Upper lobe of left lung (tissue), 6 donors: ENCODE data around the gene ZDHHC1. TPM values are rescaled to one million over a fixed set of nuclear protein-coding genes. Genes with fewer than 3 reads are reported as not detected.

Experiments
- ATAC-seq, 2 donors: fragments of 200-7000 bp; cut with Tn5 transposase; one replicate each; pipeline ENCODE4 v1.9.1; 2022; ENCODE audit warnings: mild to moderate bottlenecking in 2 of 2, moderate library complexity in 2 of 2; ENCODE audit not compliant: low FRiP score in 2 of 2
- DNase-seq, 2 donors: peaks; one replicate each; pipeline ENCODE4 v3.0.0-alpha.2; 2019 to 2020
- H3K27ac ChIP-seq, 4 donors: fragments of 200-600 bp; sonication (generic); one replicate each; pipeline ENCODE4 v1.5.1; 2016 to 2019
- H3K27me3 ChIP-seq, 4 donors: fragments of 200-600 bp; sonication (generic); one replicate each; pipeline ENCODE4 v1.5.1; 2017 to 2019
- H3K36me3 ChIP-seq, 4 donors: fragments of 200-600 bp; sonication (generic); one replicate each; pipeline ENCODE4 v1.5.1; 2016 to 2019
- H3K4me1 ChIP-seq, 4 donors: fragments of 200-600 bp; sonication (generic); one replicate each; pipeline ENCODE4 v1.5.1; 2018 to 2019
- H3K4me3 ChIP-seq, 4 donors: fragments of 200-600 bp; sonication (generic); one replicate each; pipeline ENCODE4 v1.5.1; 2017 to 2019; ENCODE audit warnings: mild to moderate bottlenecking in 2 of 4, moderate library complexity in 1 of 4
- H3K9me3 ChIP-seq, 4 donors: fragments of 200-600 bp; sonication (generic); one replicate each; pipeline ENCODE4 v1.5.1; 2018 to 2019
- CTCF ChIP-seq, 6 experiments: fragments of 450-650 bp in 4 of 6; fragments of 200-600 bp in 2 of 6; sonication (generic) in 2 of 6; IDR thresholded peaks; one replicate each; pipeline ENCODE4 v1.5.1; 2016 to 2019; ENCODE audit warnings: antibody characterized with exemption in 6 of 6
- EP300 ChIP-seq, 4 donors: sonication (generic); formaldehyde crosslinking; IDR thresholded peaks; one replicate each; pipeline ENCODE4 v1.5.1; 2017; ENCODE audit warnings: antibody characterized with exemption in 4 of 4, control low read depth in 2 of 4
- POLR2A ChIP-seq, 4 donors: fragments of 450-650 bp; IDR thresholded peaks; one replicate each; pipeline ENCODE4 v1.5.1; 2016 to 2017; ENCODE audit warnings: antibody characterized with exemption in 4 of 4, mild to moderate bottlenecking in 2 of 4
- POLR2AphosphoS5 ChIP-seq, 2 donors: sonication (generic); formaldehyde crosslinking; IDR thresholded peaks; one replicate each; pipeline ENCODE4 v1.5.1; 2017; ENCODE audit warnings: antibody characterized with exemption in 2 of 2
- WGBS, 2 donors: methylation state at CpG; one replicate each; pipeline ENCODE4 v1.1.5; 2017 to 2018; 5-methylcytosine and 5-hydroxymethylcytosine counted together
- total RNA-seq, 6 donors: library from RNA; depleted of rRNA in 4 of 6; stranded (reverse); fragments of >200 nt in 4 of 6; gene quantifications; one replicate each; pipeline versions ENCODE4 v1.1.0 to v1.2.1, GENCODE V29; 2016 to 2021
- donor health status: DM: no; HTN: no; CAD: no; lungs with moderate emphysema.
- donor health status: DM: no; HTN: yes; CAD: no; lungs with severe emphysema.

The ZDHHC1 gene
- total RNA-seq, 6 donors from 2014 or later: 14.7 to 49.2 (median 21.4) TPM

DNA sequence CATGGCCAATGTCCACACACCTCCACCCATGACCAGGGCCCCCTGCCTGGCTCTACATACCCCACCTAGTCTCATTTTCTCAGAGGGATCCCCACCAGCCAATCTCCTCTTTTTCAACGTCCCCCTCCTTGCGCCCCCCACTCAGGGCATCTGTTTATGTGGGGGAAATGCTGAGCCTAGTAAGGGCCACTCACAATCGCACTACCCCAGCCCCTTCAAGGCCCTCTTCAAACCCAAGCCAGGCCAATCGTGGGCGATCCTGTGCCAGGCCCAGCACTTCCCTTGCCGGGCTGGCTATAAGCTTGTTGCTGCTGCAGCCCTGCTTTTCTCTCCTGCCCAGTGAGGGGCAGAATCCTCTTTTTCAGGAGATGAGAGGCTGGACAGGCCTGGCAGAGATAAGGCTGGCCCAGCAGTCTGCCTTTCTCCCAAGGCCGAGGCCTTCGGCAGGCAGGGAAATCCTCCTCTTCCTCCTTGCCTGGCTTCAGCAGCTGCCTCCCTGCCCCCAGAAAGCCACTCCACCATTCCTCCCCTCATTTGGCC lies 30.8 kb upstream of the ZDHHC1 start:
- ATAC-seq: no peak
- H3K27me3 ChIP-seq: no peaks in the 10 kb centered on the region
- H3K4me1 ChIP-seq: peaks cover 54 to 88% (median 75%) of the 10 kb centered on the region in 4 donors
- peak overlapping the region; percentile 18 to 61 (median 42) for H3K27ac ChIP-seq
- no peak for TF ChIP-seq EP300 (IDR thresholded peaks at IDR 0.05)
- no peak for TF ChIP-seq CTCF (IDR thresholded peaks at IDR 0.05)
- no peak for TF ChIP-seq POLR2AphosphoS5 (IDR thresholded peaks at IDR 0.05)
- TF ChIP-seq POLR2A (IDR thresholded peaks at IDR 0.05): no peak
- H3K9me3 ChIP-seq: no peaks in the 10 kb centered on the region
- H3K4me3 ChIP-seq: no peak overlapping the region
- DNase-seq: peak in 1 of 2 donors; percentile 42
- WGBS, 2 donors: 89 to 93% methylated on average over 7 of the region's 8 CpGs
- H3K36me3 ChIP-seq: peaks cover 0 to 73% (median 47%) of the 10 kb centered on the region in 4 donors

DNA sequence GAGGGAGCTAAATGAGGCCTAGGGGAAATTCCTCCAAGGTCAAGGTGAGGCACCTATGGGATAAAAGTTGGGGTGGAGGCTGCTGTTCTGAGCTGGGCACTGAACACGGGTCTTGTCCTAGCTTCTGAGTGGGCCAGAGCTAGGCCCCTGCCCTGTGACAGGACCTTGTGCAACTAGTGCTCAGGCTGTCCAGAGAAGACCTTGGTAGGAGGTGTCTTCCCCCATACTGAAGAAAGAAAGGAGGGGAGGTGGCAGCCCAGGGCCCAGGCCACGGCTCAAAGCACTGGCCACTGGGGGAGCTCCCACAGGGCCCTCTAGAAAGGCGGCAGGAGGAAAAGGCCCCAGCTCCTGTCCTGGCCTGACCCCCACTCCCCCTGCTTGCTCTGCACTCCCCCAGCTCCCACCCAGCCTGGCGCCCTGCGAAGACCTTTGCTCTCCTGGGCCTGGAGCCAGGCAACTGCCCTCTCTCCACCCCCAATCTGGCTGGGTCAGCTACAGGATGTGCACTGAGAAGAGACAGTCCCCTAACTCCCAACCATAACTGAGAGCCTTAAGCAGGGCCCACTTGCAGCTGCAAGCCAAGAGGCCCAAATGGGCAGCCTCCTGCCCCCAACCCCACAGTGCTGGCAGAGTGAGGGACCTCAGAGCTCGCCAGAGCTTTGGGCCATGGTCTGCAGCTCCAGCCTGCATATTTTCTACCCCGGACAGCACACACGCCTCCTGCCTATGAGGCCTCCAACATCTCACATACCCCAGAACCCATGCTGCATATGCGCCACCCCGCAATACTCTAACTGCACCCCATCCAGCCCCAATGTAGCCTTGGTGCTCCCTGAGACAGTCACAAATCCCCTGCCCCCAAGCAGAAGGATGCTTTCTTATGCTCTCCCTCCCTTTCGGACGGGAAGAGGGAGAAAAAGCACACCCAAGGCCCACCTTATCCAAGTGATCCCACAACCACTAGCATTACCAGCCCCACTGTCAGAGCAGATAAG lies 29.9 kb upstream of the ZDHHC1 start:
- no peak for ATAC-seq

DNA sequence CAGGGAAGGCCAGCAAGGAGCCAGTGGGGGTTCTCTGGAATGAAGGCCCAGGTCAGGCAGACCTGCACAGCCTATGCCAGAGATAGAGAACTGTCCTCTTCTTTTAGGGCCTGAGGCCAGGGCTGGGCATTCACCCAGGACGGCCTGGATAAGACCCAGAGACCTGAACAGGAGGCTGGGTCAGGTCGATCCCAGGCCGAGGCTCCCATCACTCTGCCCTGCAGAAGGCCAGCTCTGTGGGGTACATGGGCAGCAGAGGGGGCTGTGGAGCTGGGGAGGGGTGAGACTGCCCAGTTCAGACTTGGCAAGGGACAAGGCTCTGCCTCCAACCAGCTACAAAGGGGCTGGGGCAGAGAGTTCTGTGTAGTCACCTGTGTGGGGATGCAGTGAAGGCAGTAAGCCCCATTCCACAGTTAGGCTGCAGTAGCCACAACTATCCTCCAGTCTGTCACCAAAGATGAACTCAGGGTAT lies 29.2 kb upstream of the ZDHHC1 start:
- Histone ChIP-seq H3K27ac (peak overlapping the region in 2 of 4 donors; percentile 23 to 61), H3K27me3 (no peaks in the 10 kb centered on the region), H3K4me1 (peaks cover 49 to 89% (median 73%) of the 10 kb centered on the region in 4 donors), H3K36me3 (peaks cover 0 to 67% (median 43%) of the 10 kb centered on the region in 4 donors), H3K9me3 (no peaks in the 10 kb centered on the region), H3K4me3 (no peak overlapping the region)
- no peak for DNase-seq
- ATAC-seq: no peak
- TF ChIP-seq POLR2AphosphoS5 (IDR thresholded peaks at IDR 0.05) (no peak), EP300 (IDR thresholded peaks at IDR 0.05) (no peak), CTCF (IDR thresholded peaks at IDR 0.05) (no peak), POLR2A (IDR thresholded peaks at IDR 0.05) (no peak)
- 72 to 85% methylated on average over 3 of the region's 3 CpGs for WGBS, 2 donors

More for the DNA sequence above, 29.9 kb upstream of the ZDHHC1 start:
- H3K27ac ChIP-seq: peak overlapping the region; percentile 18 to 61 (median 42)
- peaks cover 55 to 88% (median 75%) of the 10 kb centered on the region in 4 donors for H3K4me1 ChIP-seq
- H3K27me3 ChIP-seq: no peaks in the 10 kb centered on the region
- no peak for TF ChIP-seq CTCF (IDR thresholded peaks at IDR 0.05)
- no peak overlapping the region for H3K4me3 ChIP-seq
- peak in 1 of 2 donors; percentile 69 for DNase-seq
- H3K9me3 ChIP-seq: no peaks in the 10 kb centered on the region
- H3K36me3 ChIP-seq: peaks cover 0 to 68% (median 44%) of the 10 kb centered on the region in 4 donors
- 65 to 87% methylated on average over 6 to 11 of the region's 12 CpGs for WGBS, 2 donors

DNA sequence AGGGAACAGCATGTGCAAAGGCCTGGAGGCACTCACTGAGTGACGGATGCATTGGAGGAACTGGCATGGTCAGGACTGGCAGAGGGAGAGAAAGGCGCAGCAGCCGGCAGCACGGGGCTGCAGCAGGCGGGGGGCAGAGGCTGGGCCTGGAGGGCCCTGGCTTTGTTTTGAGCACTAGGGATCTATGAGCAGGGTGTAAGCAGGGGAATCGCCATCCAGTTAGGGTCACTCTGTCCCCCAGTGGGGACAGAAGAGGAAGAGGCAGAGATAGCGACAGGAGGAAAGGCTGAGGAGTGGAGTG lies 28.8 kb upstream of the ZDHHC1 start:
- H3K4me3 ChIP-seq: no peak overlapping the region
- peaks cover 46 to 85% (median 72%) of the 10 kb centered on the region in 4 donors for H3K4me1 ChIP-seq
- H3K27me3 ChIP-seq: no peaks in the 10 kb centered on the region
- H3K27ac ChIP-seq: peak overlapping the region in 1 of 4 donors; percentile 10
- H3K36me3 ChIP-seq: peaks cover 0 to 67% (median 45%) of the 10 kb centered on the region in 4 donors
- no peak for ATAC-seq
- no peaks in the 10 kb centered on the region for H3K9me3 ChIP-seq
- 85 to 96% methylated on average over 7 of the region's 7 CpGs for whole genome bisulfite sequencing, 2 donors
- TF ChIP-seq POLR2AphosphoS5 (IDR thresholded peaks at IDR 0.05): no peak
- no peak for TF ChIP-seq EP300 (IDR thresholded peaks at IDR 0.05)
- no peak for TF ChIP-seq CTCF (IDR thresholded peaks at IDR 0.05)
- TF ChIP-seq POLR2A (IDR thresholded peaks at IDR 0.05): no peak
- DNase-seq: peak in 1 of 2 donors; percentile 56
